HepG2 (cell line): ENCODE data around the gene GRK6. TPM values are rescaled to one million over a fixed set of nuclear protein-coding genes. Genes with fewer than 3 reads are reported as not detected.
A peak's percentile ranks its signal among the peaks of the same experiment; 100 is the strongest.

Source experiments
- ATRX ChIP-seq: sonication (generic); formaldehyde crosslinking; IDR thresholded peaks from 2 replicates; pipeline ENCODE4 v1.4.0; 2020; ENCODE audit warnings: missing genetic modification reagents, borderline replicate concordance
- FOSL2 ChIP-seq: sonication (generic); formaldehyde crosslinking; IDR thresholded peaks from 2 replicates; pipeline ENCODE4 v1.4.0; 2020; ENCODE audit warnings: missing genetic modification reagents
- GATAD1 ChIP-seq: IDR thresholded peaks from 2 replicates; pipeline ENCODE4 v1.6.1; 2016; ENCODE audit warnings: missing genetic modification reagents, missing compliant biosample characterization
- GLI4 ChIP-seq: sonication (generic); formaldehyde crosslinking; IDR thresholded peaks from 2 replicates; pipeline ENCODE4 v1.5.1; 2020; ENCODE audit warnings: missing genetic modification reagents, mild to moderate bottlenecking, moderate library complexity, borderline replicate concordance
- HDAC2 ChIP-seq: sonication (generic); formaldehyde crosslinking; IDR thresholded peaks from 2 replicates; pipeline ENCODE4 v1.4.0; 2020; ENCODE audit warnings: missing genetic modification reagents
- HNRNPK ChIP-seq: fragments of 200-400 bp; formaldehyde crosslinking; IDR thresholded peaks from 2 replicates; pipeline ENCODE4 v1.6.1; 2018; ENCODE audit warnings: low read length, low read depth, moderate library complexity, mild to moderate bottlenecking; ENCODE audit not compliant: poor library complexity, severe bottlenecking
- JDP2 ChIP-seq: sonication (generic); formaldehyde crosslinking; IDR thresholded peaks from 2 replicates; pipeline ENCODE4 v1.8.1; 2022; ENCODE audit warnings: missing genetic modification reagents, borderline replicate concordance
- MLX ChIP-seq: IDR thresholded peaks from 2 replicates; pipeline ENCODE4 v1.6.1; 2016
- NFRKB ChIP-seq: fragments of 450-650 bp; IDR thresholded peaks from 2 replicates; pipeline ENCODE4 v1.6.1; 2017
- PAF1 ChIP-seq: IDR thresholded peaks from 2 replicates; pipeline ENCODE4 v1.6.1; 2016; ENCODE audit warnings: missing genetic modification reagents, missing compliant biosample characterization
- PITX1 ChIP-seq: sonication (generic); formaldehyde crosslinking; IDR thresholded peaks from 2 replicates; pipeline ENCODE4 v1.5.1; 2020; ENCODE audit warnings: mild to moderate bottlenecking, missing genetic modification reagents
- SCMH1 ChIP-seq: sonication (generic); formaldehyde crosslinking; IDR thresholded peaks from 2 replicates; pipeline ENCODE4 v1.9.0; 2021; ENCODE audit warnings: missing genetic modification reagents, mild to moderate bottlenecking, borderline replicate concordance
- SMAD3 ChIP-seq: sonication (generic); formaldehyde crosslinking; IDR thresholded peaks from 2 replicates; pipeline ENCODE4 v1.4.0; 2020; ENCODE audit warnings: missing genetic modification reagents
- SP5 ChIP-seq: IDR thresholded peaks from 2 replicates; pipeline ENCODE4 v1.6.1; 2016; ENCODE audit warnings: low read depth, borderline replicate concordance
- TBX3 ChIP-seq: fragments of 450-650 bp; IDR thresholded peaks from 2 replicates; pipeline ENCODE4 v1.6.1; 2017; ENCODE audit warnings: antibody characterized with exemption, mild to moderate bottlenecking, inconsistent platforms, borderline replicate concordance
- TOE1 ChIP-seq: sonication (generic); formaldehyde crosslinking; IDR thresholded peaks from 2 replicates; pipeline ENCODE4 v1.4.0; 2020; ENCODE audit warnings: mild to moderate bottlenecking, missing genetic modification reagents
- UBTF ChIP-seq: sonication (generic); formaldehyde crosslinking; IDR thresholded peaks from 2 replicates; pipeline ENCODE4 v1.4.0; 2020; ENCODE audit warnings: mild to moderate bottlenecking, missing genetic modification reagents
- ZBTB7A ChIP-seq: sonication (generic); formaldehyde crosslinking; IDR thresholded peaks from 2 replicates; pipeline ENCODE4 v1.8.0; 2022; ENCODE audit warnings: mild to moderate bottlenecking, missing genetic modification reagents
- ZC3H4 ChIP-seq: sonication (generic); formaldehyde crosslinking; IDR thresholded peaks from 2 replicates; pipeline ENCODE4 v1.4.0; 2020; ENCODE audit warnings: missing genetic modification reagents, borderline replicate concordance
- ZKSCAN1 ChIP-seq: fragments of 150-350 bp; IDR thresholded peaks from 2 replicates; pipeline ENCODE4 v1.6.1; 2014; ENCODE audit warnings: low read length
- ZKSCAN5 ChIP-seq: sonication (generic); formaldehyde crosslinking; IDR thresholded peaks from 2 replicates; pipeline ENCODE4 v1.5.1; 2020; ENCODE audit warnings: mild to moderate bottlenecking, missing genetic modification reagents
- ZNF331 ChIP-seq: sonication (generic); formaldehyde crosslinking; IDR thresholded peaks from 2 replicates; pipeline ENCODE4 v1.4.0; 2020; ENCODE audit warnings: missing genetic modification reagents
- ZNF615 ChIP-seq: sonication (generic); formaldehyde crosslinking; IDR thresholded peaks from 2 replicates; pipeline ENCODE4 v1.5.0; 2020; ENCODE audit warnings: mild to moderate bottlenecking, missing genetic modification reagents, borderline replicate concordance
- ZNF674 ChIP-seq: sonication (generic); formaldehyde crosslinking; IDR thresholded peaks from 2 replicates; pipeline ENCODE4 v1.5.0; 2020; ENCODE audit warnings: low read depth, mild to moderate bottlenecking, missing genetic modification reagents
- polyA plus RNA-seq, 8 experiments: library from polyadenylated mRNA; depleted of rRNA in 3 of 8; stranded (reverse) in 7 of 8; unstranded in 1 of 8; fragments of >200 nt; fragmentation: Illumina TruSeq in 4 of 8; extraction: Trizol in 4 of 8; gene quantifications; 2 replicates each; pipeline versions ENCODE4 v1.2.1 to v1.2.3, GENCODE V29; 2011 to 2016; ENCODE audit warnings: low read depth in 4 of 8, missing spikeins in 1 of 8, mixed read lengths in 1 of 8; ENCODE audit not compliant: insufficient read depth in 1 of 8
- total RNA-seq, 5 experiments: library from RNA; depleted of rRNA; stranded (reverse); fragments of >200 nt; fragmentation: Illumina TruSeq; extraction: Trizol; gene quantifications; 2 replicates each; pipeline ENCODE4 v1.2.3, GENCODE V29; 2016; ENCODE audit warnings: low read depth in 1 of 5
- TF ChIP-seq, protein P1 (sequence below): sonication (generic); formaldehyde crosslinking; IDR thresholded peaks from 2 replicates; pipeline ENCODE4 v1.5.1; 2020; ENCODE audit warnings: missing genetic modification reagents, mild to moderate bottlenecking, borderline replicate concordance
- TF ChIP-seq, protein P2 (sequence below): sonication (generic); formaldehyde crosslinking; IDR thresholded peaks from 2 replicates; pipeline ENCODE4 v1.5.1; 2020; ENCODE audit warnings: missing genetic modification reagents, mild to moderate bottlenecking, borderline replicate concordance

GRK6 gene
- total and polyA plus RNA-seq, 2 of the 13 experiments (the other 11 are each of a cell fraction or from before 2014, with no cell fraction given), result 13.2 to 19.9 TPM

DNA sequence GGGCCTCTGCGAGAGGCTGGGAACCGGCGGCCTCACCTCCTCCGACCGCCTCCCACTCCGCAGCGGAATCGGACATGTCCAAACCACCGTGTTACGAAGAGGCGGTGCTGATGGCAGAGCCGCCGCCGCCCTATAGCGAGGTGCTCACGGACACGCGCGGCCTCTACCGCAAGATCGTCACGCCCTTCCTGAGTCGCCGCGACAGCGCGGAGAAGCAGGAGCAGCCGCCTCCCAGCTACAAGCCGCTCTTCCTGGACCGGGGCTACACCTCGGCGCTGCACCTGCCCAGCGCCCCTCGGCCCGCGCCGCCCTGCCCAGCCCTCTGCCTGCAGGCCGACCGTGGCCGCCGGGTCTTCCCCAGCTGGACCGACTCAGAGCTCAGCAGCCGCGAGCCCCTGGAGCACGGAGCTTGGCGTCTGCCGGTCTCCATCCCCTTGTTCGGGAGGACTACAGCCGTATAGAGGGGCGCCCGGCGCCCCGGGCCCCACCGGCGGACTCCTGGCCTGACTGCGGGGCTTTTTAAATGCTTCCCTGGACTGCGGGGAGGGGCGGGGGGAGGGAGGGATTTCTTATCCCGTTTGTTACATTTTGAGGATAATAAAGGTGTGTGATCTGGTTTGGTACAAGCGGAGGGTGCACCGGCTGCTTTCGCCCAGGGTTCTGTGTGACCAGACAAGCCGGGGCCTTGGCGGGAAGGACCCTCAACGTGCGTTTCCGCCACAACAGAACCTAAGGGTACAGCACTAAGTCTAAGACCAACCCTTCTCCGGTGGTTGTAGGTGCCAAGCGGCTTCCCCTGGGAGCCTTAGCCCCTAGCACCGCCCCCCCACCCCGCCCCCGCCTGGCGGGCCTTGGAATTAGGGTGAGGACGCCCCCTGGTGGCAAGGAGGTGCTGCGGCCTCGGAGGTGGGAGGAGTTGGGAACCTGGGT, 29.4 kb downstream of the GRK6 start (continued):
- no peak for TF ChIP-seq JDP2
- TF ChIP-seq, protein P1, sequence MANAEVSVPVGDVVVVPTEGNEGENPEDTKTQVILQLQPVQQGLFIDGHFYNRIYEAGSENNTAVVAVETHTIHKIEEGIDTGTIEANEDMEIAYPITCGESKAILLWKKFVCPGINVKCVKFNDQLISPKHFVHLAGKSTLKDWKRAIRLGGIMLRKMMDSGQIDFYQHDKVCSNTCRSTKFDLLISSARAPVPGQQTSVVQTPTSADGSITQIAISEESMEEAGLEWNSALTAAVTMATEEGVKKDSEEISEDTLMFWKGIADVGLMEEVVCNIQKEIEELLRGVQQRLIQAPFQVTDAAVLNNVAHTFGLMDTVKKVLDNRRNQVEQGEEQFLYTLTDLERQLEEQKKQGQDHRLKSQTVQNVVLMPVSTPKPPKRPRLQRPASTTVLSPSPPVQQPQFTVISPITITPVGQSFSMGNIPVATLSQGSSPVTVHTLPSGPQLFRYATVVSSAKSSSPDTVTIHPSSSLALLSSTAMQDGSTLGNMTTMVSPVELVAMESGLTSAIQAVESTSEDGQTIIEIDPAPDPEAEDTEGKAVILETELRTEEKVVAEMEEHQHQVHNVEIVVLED, result no peak
- no peak; the same call in 1 of the 2 replicates for TF ChIP-seq GLI4 (CRISPR knock-in tag)
- no peak for TF ChIP-seq ZNF615 (CRISPR knock-in tag)
- TF ChIP-seq PAF1 (CRISPR knock-in tag), result no peak
- no peak; the same call in 1 of the 2 replicates for TF ChIP-seq ZNF674 (CRISPR knock-in tag)
- TF ChIP-seq ZKSCAN1, result no peak
- no peak for TF ChIP-seq ZC3H4 (CRISPR knock-in tag)
- TF ChIP-seq ATRX (CRISPR knock-in tag), result no peak
- TF ChIP-seq SCMH1 (CRISPR knock-in tag), result no peak
- peak; percentile 16; the same call in 1 of the 2 replicates for TF ChIP-seq FOSL2 (CRISPR knock-in tag)
- TF ChIP-seq MLX (CRISPR knock-in tag), result no peak
- no peak for TF ChIP-seq ZBTB7A
- no peak for TF ChIP-seq TBX3
- TF ChIP-seq SMAD3 (CRISPR knock-in tag), result no peak
- no peak for TF ChIP-seq TOE1 (CRISPR knock-in tag)
- TF ChIP-seq HDAC2 (CRISPR knock-in tag), result peak; percentile 6; the same call in 1 of the 2 replicates
- no peak; the same call in 1 of the 2 replicates for TF ChIP-seq ZNF331 (CRISPR knock-in tag)
- no peak for TF ChIP-seq ZKSCAN5
- TF ChIP-seq GATAD1, result no peak
- TF ChIP-seq, protein P2, sequence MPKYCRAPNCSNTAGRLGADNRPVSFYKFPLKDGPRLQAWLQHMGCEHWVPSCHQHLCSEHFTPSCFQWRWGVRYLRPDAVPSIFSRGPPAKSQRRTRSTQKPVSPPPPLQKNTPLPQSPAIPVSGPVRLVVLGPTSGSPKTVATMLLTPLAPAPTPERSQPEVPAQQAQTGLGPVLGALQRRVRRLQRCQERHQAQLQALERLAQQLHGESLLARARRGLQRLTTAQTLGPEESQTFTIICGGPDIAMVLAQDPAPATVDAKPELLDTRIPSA (CRISPR knock-in tag), result 0 out of 2 replicates have a peak, but pooled peaks have one; percentile 14
- TF ChIP-seq SP5 (CRISPR knock-in tag), result peak; percentile 40; the same call in 1 of the 2 replicates
- TF ChIP-seq UBTF (CRISPR knock-in tag), result peak; percentile 75
- TF ChIP-seq PITX1 (CRISPR knock-in tag), result peak; percentile 22; the same call in 1 of the 2 replicates
- TF ChIP-seq NFRKB, result no peak
- TF ChIP-seq HNRNPK, result no peak
